Muscle layer of duodenum (tissue), 2 donors: Measurements from ENCODE around the gene B4GALT5.
"Not testable (repeated sequence)": the region's sequence is repeated elsewhere in the genome, so short reads cannot be mapped to it uniquely, and the experiment has no call there.

Experiments
- H3K27ac ChIP-seq: one replicate; pipeline ENCODE4 v1.7.0; 2013; ENCODE audit warnings: mild to moderate bottlenecking, low read length
- H3K27me3 ChIP-seq: one replicate; pipeline ENCODE4 v1.7.0; 2013; ENCODE audit warnings: low read depth, mild to moderate bottlenecking, control low read depth, low read length
- H3K36me3 ChIP-seq, 2 donors: one replicate each; pipeline ENCODE4 v1.7.0; 2013; ENCODE audit warnings: low read length in 2 of 2, control low read depth in 1 of 2, mild to moderate bottlenecking in 1 of 2; ENCODE audit not compliant: insufficient read depth in 2 of 2, control insufficient read depth in 1 of 2
- H3K4me1 ChIP-seq, 2 donors: one replicate each; pipeline ENCODE4 v1.7.0; 2013; ENCODE audit warnings: low read length in 2 of 2, mild to moderate bottlenecking in 2 of 2, control low read depth in 1 of 2, moderate library complexity in 1 of 2; ENCODE audit not compliant: insufficient read depth in 2 of 2, control insufficient read depth in 1 of 2
- H3K4me3 ChIP-seq, 2 donors: one replicate each; pipeline ENCODE4 v1.7.0; 2013; ENCODE audit warnings: low read length in 2 of 2, low read depth in 1 of 2, mild to moderate bottlenecking in 1 of 2
- H3K9me3 ChIP-seq, 2 donors: one replicate each; pipeline ENCODE4 v1.7.0; 2013; ENCODE audit warnings: low read length in 2 of 2, control low read depth in 1 of 2, mild to moderate bottlenecking in 1 of 2; ENCODE audit not compliant: control insufficient read depth in 1 of 2
- donor health status: healthy.

The B4GALT5 gene

DNA sequence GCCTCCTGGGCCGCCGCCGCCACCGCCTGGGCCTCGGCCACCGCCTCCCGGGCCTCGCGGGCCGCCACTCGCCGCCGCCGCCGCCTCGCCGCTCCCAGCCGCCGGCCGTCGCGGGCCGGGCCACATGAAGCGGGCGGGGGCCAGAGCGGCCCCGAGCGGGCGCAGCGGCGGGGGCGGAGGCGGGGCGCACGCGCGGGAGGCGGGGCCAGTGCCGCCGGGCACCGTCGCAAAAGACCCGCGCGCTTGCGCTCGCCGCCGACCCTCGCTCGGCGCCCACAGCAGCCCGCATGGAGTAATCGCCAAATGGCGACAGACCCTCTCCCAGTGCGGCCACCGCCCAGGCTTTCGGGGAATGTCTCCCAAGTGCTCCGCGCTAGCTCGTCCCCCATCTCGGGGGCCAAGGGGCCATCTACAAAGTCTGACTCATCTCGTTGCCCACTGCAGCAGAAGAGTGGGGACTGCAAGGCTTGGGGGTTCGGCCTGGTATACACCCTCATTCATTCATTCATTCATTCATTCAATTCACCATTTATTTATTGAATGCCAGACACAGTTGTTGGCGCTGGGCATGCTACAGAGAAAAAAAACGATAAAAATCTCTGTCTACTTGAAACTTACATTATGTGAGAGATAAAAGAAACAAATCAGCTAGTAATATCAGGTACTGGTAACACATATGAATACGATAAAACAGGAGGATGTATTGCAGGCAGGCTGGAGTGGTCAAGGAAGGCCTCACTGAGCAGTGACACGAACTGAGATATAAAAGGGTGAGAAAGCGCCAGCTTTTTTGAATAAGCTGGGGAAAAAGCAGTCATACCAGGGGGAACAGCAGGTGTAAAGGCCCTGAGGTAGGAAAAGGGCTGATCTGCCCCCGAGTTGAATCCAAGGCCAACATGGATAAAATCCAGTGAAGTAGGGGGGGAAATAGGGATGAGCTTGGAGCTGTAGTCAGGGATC, at the start of gene B4GALT5:
TSS of gene B4GALT5 (minus strand) at position 126 of the 960 bp plus-strand sequence. CDS start 188 bp downstream, outside the sequence.
- Histone ChIP-seq H3K36me3 (no peaks in the 10 kb centered on the region), H3K27ac (peak within 1 kb of the TSS; percentile 74), H3K4me3 (peak within 1 kb of the TSS; percentile 83 to 93), H3K27me3 (no peaks in the 10 kb centered on the region), H3K9me3 (no peaks in the 10 kb centered on the region), H3K4me1 (peaks cover 17 to 30% of the 10 kb centered on the region in 2 donors)

DNA sequence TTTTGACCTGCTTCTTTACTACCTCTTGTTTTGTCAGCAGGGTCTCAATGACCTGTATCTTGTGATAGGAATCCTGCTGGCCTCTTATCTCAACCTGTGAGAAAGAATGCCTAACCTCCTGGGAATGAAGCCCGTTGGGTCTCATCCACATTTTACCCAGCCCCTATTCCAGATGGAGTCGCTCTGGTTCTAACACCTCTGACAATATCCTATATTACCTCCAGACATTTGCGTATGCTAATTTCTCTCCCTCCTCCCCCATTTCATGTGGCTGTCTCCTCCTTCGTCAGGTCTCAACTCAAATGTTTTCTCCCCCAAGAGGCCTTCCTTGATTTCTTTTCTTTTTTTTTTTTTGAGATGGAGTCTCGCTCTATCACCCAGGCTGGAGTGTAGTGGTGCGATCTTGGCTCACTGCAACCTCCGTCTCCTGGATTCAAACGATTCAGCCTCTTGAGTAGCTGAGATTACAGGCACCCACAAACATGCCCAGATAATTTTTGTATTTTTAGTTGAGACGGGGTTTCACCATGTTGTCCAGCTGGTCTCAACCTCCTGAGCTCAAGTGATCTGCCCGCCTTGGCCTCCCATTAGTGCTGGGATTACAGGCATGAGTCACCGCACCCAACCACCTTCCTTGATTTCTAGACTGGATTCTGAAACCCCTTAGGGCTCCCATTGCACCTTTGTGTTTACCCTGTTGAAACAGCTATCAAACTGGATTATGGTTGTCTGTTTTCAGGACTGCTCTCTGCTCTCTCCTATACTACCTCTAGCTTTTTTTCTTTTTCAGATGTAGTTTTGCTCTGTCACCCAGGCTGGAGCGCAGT, 49.5 kb upstream of the B4GALT5 start:
- Histone ChIP-seq H3K9me3 (no peaks in the 10 kb centered on the region), H3K4me3 (no peak overlapping the region), H3K27me3 (no peaks in the 10 kb centered on the region), H3K4me1 (peaks cover 3 to 17% of the 10 kb centered on the region in 2 donors), H3K36me3 (no peaks in the 10 kb centered on the region), H3K27ac (no peak overlapping the region)

DNA sequence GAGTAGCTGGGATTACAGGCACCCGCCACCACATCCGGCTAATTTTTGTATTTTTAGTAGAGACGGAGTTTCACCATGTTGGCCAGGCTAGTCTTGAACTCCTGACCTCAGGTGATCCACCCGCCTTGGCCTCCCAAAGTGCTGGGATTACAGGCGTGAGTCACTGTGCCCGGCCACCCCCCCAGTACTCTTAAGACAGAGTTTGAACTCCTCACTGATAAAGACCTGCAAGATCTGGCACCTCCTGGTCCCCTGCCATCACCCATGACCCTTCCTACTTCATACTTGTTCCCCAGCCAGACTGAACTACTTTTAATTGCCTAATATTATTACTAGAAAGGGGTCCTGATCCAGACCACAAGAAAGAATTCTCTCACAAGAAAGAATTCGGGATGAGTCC, 48.2 kb upstream of the B4GALT5 start:
- H3K27me3 ChIP-seq, H3K4me3 ChIP-seq, H3K9me3 ChIP-seq, H3K27ac ChIP-seq, H3K36me3 ChIP-seq: not testable (repeated sequence)
- peaks cover 0 to 11% of the 10 kb centered on the region in 2 donors for H3K4me1 ChIP-seq

GRCh38 chr20:49759266-49759950, 45.7 kb upstream of the B4GALT5 start:
- Histone ChIP-seq H3K27me3 (no peaks in the 10 kb centered on the region), H3K27ac (no peak overlapping the region), H3K36me3 (no peaks in the 10 kb centered on the region)

DNA sequence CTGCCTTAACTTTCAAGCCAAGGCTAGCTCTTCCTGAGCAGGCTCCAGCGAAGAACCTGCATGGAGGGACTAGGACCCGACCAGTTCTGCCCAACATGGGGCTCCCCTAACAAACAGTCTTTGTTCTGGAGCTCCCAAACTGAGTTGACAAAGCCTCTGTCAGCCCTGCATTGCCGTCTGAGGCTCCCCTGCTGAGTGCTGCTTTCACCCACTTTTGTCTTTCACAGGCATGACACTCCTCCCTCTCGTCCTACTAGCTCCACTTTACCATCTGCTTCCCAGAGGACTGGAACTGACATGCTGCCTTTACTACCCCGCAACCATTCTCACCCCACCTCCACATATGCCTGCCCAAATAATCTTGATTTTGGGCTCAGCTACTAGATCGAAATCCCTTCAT, 45.1 kb upstream of the B4GALT5 start:
- no peaks in the 10 kb centered on the region for H3K4me1 ChIP-seq
- H3K4me3 ChIP-seq: no peak overlapping the region
- no peaks in the 10 kb centered on the region for H3K27me3 ChIP-seq
- H3K36me3 ChIP-seq: no peaks in the 10 kb centered on the region
- no peaks in the 10 kb centered on the region for H3K9me3 ChIP-seq
- no peak overlapping the region for H3K27ac ChIP-seq

More at GRCh38 chr20:49759266-49759950, 45.7 kb upstream of the B4GALT5 start:
- Histone ChIP-seq H3K4me1 (no peaks in the 10 kb centered on the region), H3K9me3 (no peaks in the 10 kb centered on the region), H3K4me3 (no peak overlapping the region)

DNA sequence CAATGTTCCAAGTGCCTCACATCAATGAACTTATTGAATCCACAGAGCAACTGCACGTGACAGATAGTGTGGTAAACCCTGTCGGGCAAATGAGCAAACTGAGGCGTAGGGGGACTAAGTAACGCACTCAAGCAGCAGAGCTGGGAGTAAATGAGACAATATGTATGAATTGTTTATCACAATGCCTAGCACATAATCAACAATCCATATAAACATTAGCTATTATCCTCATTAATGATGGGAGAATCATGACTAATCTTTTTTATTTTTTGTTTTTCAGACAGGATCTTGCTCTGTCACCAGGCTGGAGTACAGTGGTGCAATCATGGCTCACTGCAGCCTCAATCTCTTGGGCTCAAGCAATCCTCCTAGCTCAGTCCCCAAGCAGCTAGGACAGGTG, 43.9 kb upstream of the B4GALT5 start:
- Histone ChIP-seq H3K27me3 (no peaks in the 10 kb centered on the region), H3K4me3 (no peak overlapping the region), H3K9me3 (no peaks in the 10 kb centered on the region), H3K27ac (no peak overlapping the region), H3K4me1 (no peaks in the 10 kb centered on the region), H3K36me3 (no peaks in the 10 kb centered on the region)

GRCh38 chr20:49756241-49756640, 42.6 kb upstream of the B4GALT5 start:
- H3K9me3 ChIP-seq: no peaks in the 10 kb centered on the region
- H3K4me3 ChIP-seq: no peak overlapping the region
- H3K27me3 ChIP-seq: no peaks in the 10 kb centered on the region
- H3K27ac ChIP-seq: no peak overlapping the region
- H3K4me1 ChIP-seq: peaks cover 0 to 1% of the 10 kb centered on the region in 2 donors
- no peaks in the 10 kb centered on the region for H3K36me3 ChIP-seq

DNA sequence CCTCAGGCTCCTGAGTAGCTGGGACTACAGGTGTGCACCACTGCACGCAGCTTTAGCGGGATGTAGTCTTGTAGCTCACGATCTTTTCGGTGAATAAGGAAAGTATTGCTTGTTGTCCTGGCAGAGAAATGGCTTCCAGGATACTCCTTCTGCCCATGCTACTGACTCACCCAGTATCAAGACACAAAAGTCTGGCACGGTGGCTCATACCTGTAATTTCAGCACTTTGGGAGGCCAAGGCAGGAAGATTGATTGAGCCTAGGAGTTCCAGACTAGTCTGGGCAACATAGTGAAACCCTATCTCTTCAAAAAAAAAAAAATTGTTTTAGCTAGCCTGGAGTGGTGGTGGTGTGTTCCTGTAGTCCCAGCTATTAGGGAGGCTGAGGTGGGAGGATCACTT, 40.9 kb upstream of the B4GALT5 start:
- no peak overlapping the region for H3K4me3 ChIP-seq

DNA sequence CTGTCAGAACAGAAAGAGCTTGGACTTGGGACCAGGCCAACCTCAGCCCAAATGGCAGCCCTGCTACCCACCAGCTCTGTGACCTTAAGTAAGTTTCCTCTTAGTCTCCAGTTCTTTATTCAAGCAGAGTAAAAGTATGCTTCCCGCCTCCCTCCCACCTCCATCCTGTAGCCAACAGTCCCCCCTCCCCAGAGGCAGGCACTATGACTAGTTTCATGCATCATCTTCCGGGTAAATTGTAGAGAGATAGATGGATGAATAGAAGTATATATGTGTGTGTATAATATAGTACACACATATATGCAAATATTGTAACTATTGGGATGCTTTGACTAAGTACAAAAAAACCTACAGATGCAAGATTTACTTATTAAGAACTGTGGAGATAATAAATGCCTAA, 39.5 kb upstream of the B4GALT5 start:
- H3K4me3 ChIP-seq: no peak overlapping the region
- peaks cover 3 to 5% of the 10 kb centered on the region in 2 donors for H3K4me1 ChIP-seq
- no peaks in the 10 kb centered on the region for H3K27me3 ChIP-seq
- no peak overlapping the region for H3K27ac ChIP-seq
- no peaks in the 10 kb centered on the region for H3K36me3 ChIP-seq
- no peaks in the 10 kb centered on the region for H3K9me3 ChIP-seq

More for the DNA sequence above, 40.9 kb upstream of the B4GALT5 start:
- Histone ChIP-seq H3K27ac (no peak overlapping the region), H3K4me1 (peaks cover 0 to 5% of the 10 kb centered on the region in 2 donors), H3K36me3 (no peaks in the 10 kb centered on the region), H3K9me3 (no peaks in the 10 kb centered on the region), H3K27me3 (no peaks in the 10 kb centered on the region)

- H3K9me3 ChIP-seq: no peaks in the 10 kb centered on the region
- H3K27ac ChIP-seq: no peak overlapping the region
- H3K27me3 ChIP-seq: no peaks in the 10 kb centered on the region
- peaks cover 5 to 10% of the 10 kb centered on the region in 2 donors for H3K4me1 ChIP-seq
- H3K36me3 ChIP-seq: no peaks in the 10 kb centered on the region
- H3K4me3 ChIP-seq: no peak overlapping the region
These were observed 38.7 kb upstream of the B4GALT5 start for GRCh38 chr20:49752201-49752903.
